HG03342 (cell line): Measurements from ENCODE around the gene CNMD.
"Not testable (repeated sequence)": the region's sequence is repeated elsewhere in the genome, so short reads cannot be mapped to it uniquely, and the experiment has no call there.

Source experiments
- ATAC-seq: cut with Tn5 transposase; IDR thresholded peaks from one replicate; pipeline ENCODE4 v1.9.1; 2021; ENCODE audit warnings: mild to moderate bottlenecking, moderate library complexity; ENCODE audit not compliant: unreplicated experiment

The CNMD gene

DNA sequence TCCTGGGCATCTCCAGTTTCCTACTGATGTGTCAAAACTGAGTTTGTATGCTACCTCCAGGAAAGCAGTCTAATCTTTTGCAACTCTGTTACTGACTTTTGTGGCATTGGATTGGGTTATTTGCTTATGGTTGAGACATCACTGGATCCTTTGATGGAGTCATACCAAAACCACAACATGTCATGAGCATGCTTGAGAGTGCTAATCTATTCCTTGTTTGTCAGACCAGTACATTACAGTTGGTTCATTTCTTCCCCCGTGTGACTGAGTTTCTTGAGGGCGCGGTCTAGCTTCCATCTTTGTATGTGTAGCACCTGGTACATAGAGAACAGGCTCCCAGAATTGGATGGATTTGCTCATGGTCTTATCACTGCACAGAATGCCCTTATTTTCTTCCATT lies 43.8 kb downstream of the CNMD start:
- no peak for ATAC-seq

DNA sequence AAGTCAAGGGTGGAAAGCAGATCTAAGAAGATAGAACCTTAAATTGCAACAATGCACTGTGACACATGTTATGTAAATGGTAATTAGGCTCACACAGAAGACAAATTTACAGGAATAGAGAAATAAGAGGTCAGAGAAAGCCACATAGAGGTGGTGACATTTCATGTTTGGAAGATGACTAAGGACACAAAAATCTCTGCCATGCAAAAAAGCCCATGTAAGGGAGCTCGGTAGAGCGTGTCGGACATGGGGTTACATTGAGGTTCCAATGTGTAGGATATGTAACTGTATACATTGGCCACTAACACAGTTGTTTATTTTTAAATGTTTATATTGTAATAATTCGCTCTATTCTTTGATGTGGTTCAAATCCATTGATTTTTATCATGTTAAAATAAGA lies 53.2 kb downstream of the CNMD start:
- ATAC-seq, result no peak

DNA sequence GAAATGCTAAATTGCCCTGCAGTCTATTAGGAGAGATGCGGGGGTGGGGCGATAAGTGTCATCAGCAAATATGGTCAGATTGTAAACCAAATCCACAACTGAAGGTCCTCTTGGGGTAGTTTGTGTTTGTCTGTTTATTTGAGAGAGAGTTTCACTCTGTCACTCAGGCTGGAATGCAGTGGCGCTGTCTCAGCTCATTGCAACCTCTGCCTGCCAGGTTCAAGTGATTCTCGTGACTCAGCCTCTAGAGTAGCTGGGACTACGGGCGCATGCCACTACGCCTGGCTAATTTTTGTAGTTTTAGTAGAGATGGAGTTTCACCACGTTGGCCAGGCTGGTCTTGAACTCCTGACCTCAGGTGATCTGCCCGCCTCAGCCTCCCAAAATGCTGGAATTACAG lies 53.8 kb downstream of the CNMD start:
- not testable (repeated sequence) for ATAC-seq

DNA sequence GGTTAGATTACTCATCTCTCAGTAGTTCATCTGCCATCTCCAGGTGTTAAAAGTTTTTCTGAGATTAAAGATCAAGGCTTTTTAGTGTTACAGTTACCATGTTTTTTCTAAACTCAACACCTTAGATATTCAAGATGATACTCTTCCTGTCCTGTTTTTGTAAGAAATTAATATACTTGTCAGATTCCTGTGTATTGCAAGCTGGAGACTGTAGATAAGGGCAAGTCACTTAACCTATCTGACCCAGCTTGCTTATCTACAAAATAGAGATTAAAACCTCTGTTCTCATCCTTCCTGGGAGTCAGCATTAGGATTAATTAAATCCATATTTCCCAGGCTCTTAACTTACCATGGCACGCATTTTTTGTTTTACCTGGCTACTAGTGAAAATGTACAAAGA lies 61.8 kb downstream of the CNMD start:
- no peak for ATAC-seq

DNA sequence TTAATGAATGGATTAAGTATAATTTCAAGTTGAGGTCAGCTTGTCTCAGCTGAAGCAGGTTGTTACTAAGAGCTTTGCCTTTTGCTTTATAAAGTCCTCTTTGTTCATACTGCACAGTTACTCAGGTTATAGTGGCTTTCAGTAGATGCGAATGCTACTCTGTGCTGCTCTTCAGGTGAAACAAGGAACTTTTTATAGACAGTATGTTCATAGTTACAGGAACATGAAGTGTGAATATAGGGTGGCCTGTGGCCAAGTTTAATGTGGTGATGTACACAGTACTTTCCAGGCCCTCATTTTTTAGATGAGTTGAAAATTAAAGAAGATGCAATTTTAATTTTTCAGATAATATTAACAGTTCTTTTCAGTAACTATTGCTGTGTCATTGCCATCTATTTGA lies 66.2 kb downstream of the CNMD start:
- no peak for ATAC-seq

GRCh38 chr13:52670726-52671125 lies 68.9 kb downstream of the CNMD start:
- no peak for ATAC-seq

GRCh38 chr13:52669677-52670076 lies 69.9 kb downstream of the CNMD start:
- no peak for ATAC-seq

DNA sequence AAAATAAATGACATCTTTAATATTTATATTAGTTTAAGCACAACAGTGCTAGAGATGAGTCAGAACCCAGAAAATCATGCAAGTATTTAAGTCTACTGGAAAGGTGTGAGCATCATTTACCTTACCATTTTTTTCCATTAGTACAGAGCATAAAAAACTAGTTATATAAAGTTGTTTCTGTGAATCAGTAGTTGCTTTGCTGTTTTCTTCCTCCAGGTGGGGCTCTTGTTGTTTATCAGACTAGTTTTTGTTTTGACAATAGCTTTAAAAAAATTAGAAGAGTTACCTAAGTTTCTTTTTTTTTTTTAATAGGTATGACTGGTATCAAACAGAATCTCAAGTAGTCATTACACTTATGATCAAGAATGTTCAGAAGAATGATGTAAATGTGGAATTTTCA lies 74.3 kb downstream of the CNMD start:
- ATAC-seq, result no peak

DNA sequence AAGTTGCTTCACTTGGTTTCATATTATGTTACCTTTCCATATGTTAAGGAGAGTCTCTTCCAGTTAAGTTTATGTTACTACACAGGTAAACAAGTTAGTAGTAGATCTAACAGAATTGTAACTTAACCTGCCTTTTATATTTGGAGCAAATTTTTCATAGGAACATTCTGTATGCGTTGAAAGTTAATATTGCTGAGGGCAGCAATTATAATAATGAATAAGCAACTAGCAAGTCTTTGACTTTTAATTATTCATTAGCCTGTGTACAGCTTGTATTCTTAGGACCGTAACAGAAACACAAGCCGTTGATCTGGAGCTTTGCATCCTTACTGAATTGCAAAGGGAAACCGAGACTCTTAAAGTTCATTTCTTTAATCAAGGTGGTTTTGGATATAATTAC lies 75.3 kb downstream of the CNMD start:
- no peak for ATAC-seq

DNA sequence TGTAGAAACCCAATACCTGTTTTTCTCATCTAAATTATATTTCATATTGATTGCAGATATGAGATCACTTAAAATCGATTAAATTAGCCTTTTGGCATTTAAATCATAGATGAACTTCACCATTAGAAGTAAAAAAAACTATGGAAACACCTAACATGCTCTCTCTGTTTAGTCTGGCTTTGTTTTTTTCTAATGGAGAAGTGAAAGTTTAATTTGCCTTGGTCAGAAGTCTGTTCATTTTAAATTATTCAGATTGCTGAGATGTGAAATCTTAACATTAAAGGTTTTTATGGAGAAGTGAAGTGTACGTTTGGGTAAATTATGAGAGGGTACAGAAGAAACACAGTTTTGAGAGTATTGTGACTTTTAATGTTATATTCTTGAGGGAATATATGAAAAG lies 80.3 kb downstream of the CNMD start:
- no peak for ATAC-seq
